HepG2 (cell line): ENCODE measurements around the gene IGIP. TPM values are rescaled to one million over a fixed set of nuclear protein-coding genes. Genes with fewer than 3 reads are reported as not detected.

Experiments used
- HNF4G ChIP-seq, 2 experiments: sonication (generic) in 1 of 2; formaldehyde crosslinking in 1 of 2; IDR thresholded peaks; 2 replicates each; pipeline versions ENCODE4 v1.4.0 to v1.6.1; 2011 to 2020; ENCODE audit warnings: borderline replicate concordance in 2 of 2, low read depth in 2 of 2, mild to moderate bottlenecking in 2 of 2, low read length in 1 of 2, missing genetic modification reagents in 1 of 2, moderate library complexity in 1 of 2
- IRF2 ChIP-seq: IDR thresholded peaks from 2 replicates; pipeline ENCODE4 v1.6.1; 2018; ENCODE audit warnings: missing genetic modification reagents, missing compliant biosample characterization
- MEF2D ChIP-seq: sonication (generic); formaldehyde crosslinking; IDR thresholded peaks from 2 replicates; pipeline ENCODE4 v1.5.1; 2020; ENCODE audit warnings: mild to moderate bottlenecking, missing genetic modification reagents
- NFIB ChIP-seq: sonication (generic); formaldehyde crosslinking; IDR thresholded peaks from 2 replicates; pipeline ENCODE4 v1.9.0; 2021; ENCODE audit warnings: missing genetic modification reagents, mild to moderate bottlenecking, borderline replicate concordance
- NR2F6 ChIP-seq, 2 experiments: IDR thresholded peaks; 2 replicates each; pipeline ENCODE4 v1.6.1; 2016; ENCODE audit warnings: antibody characterized with exemption in 1 of 2, mild to moderate bottlenecking in 1 of 2
- RFX1 ChIP-seq: fragments of 450-650 bp; IDR thresholded peaks from 2 replicates; pipeline ENCODE4 v1.6.1; 2017
- SIN3A ChIP-seq: IDR thresholded peaks from 2 replicates; pipeline ENCODE4 v1.6.1; 2011; ENCODE audit warnings: low read depth, mild to moderate bottlenecking, control low read depth, low read length, borderline replicate concordance
- ZMYM2 ChIP-seq: sonication (generic); formaldehyde crosslinking; IDR thresholded peaks from 2 replicates; pipeline ENCODE4 v1.8.0; 2022; ENCODE audit warnings: mild to moderate bottlenecking, missing genetic modification reagents
- ZNF441 ChIP-seq: sonication (generic); formaldehyde crosslinking; IDR thresholded peaks from 2 replicates; pipeline ENCODE4 v1.7.0; 2021; ENCODE audit warnings: missing genetic modification reagents, borderline replicate concordance
- ZNF781 ChIP-seq: sonication (generic); formaldehyde crosslinking; IDR thresholded peaks from 2 replicates; pipeline ENCODE4 v1.5.1; 2020; ENCODE audit warnings: borderline replicate concordance, mild to moderate bottlenecking, missing genetic modification reagents; ENCODE audit errors: not compliant biosample characterization
- polyA plus RNA-seq, 8 experiments: library from polyadenylated mRNA; depleted of rRNA in 3 of 8; stranded (reverse) in 7 of 8; unstranded in 1 of 8; fragments of >200 nt; fragmentation: Illumina TruSeq in 4 of 8; extraction: Trizol in 4 of 8; gene quantifications; 2 replicates each; pipeline versions ENCODE4 v1.2.1 to v1.2.3, GENCODE V29; 2011 to 2016; ENCODE audit warnings: low read depth in 4 of 8, missing spikeins in 1 of 8, mixed read lengths in 1 of 8; ENCODE audit not compliant: insufficient read depth in 1 of 8
- total RNA-seq, 5 experiments: library from RNA; depleted of rRNA; stranded (reverse); fragments of >200 nt; fragmentation: Illumina TruSeq; extraction: Trizol; gene quantifications; 2 replicates each; pipeline ENCODE4 v1.2.3, GENCODE V29; 2016; ENCODE audit warnings: low read depth in 1 of 5
- TF ChIP-seq, protein P1 (sequence below): sonication (generic); formaldehyde crosslinking; conservative IDR thresholded peaks from 2 replicates; pipeline ENCODE4 v1.5.0; 2020; ENCODE audit warnings: missing genetic modification reagents
- TF ChIP-seq, protein P2 (sequence below): sonication (generic); formaldehyde crosslinking; IDR thresholded peaks from 2 replicates; pipeline ENCODE4 v1.4.0; 2020; ENCODE audit warnings: mild to moderate bottlenecking, missing genetic modification reagents, borderline replicate concordance
- TF ChIP-seq, protein P3 (sequence below): sonication (generic); formaldehyde crosslinking; IDR thresholded peaks from 2 replicates; pipeline ENCODE4 v1.4.0; 2020; ENCODE audit warnings: missing genetic modification reagents
- TF ChIP-seq, protein P4 (sequence below): sonication (generic); formaldehyde crosslinking; IDR thresholded peaks from 2 replicates; pipeline ENCODE4 v1.4.0; 2020; ENCODE audit warnings: missing genetic modification reagents

Gene IGIP
- total and polyA plus RNA-seq, 2 of the 13 experiments (the other 11 are each of a cell fraction or from before 2014, with no cell fraction given): 1.7 to 2.1 TPM

DNA sequence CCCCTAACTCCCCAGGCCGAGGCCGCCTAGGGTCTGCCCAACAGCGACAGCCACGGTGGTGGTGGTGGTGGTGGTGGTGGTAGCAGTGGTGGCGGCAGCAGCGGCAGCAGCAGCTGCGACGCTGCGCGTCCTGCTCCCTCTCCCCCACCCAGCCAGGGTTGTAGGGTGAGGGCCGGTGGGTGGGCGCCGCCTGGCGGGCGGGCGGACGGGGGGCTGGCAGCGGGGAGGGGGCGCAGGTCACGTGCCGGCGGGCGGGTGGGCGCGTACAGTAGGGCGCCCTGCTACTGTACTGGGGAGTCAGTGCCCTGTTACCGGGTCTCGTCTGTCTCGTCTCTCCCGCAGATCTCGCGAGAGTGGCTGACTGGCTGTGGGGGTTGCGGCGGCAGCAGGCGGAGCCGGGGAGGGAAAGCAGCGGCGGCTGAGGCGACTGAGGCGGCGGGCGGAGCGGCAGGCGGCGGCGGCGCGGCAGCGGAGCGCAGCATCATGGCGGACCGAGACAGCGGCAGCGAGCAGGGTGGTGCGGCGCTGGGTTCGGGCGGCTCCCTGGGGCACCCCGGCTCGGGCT lies 12.0 kb upstream of the IGIP start, which contains the start of gene PURA (continued):
- TF ChIP-seq, protein P1, sequence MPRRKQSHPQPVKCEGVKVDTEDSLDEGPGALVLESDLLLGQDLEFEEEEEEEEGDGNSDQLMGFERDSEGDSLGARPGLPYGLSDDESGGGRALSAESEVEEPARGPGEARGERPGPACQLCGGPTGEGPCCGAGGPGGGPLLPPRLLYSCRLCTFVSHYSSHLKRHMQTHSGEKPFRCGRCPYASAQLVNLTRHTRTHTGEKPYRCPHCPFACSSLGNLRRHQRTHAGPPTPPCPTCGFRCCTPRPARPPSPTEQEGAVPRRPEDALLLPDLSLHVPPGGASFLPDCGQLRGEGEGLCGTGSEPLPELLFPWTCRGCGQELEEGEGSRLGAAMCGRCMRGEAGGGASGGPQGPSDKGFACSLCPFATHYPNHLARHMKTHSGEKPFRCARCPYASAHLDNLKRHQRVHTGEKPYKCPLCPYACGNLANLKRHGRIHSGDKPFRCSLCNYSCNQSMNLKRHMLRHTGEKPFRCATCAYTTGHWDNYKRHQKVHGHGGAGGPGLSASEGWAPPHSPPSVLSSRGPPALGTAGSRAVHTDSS (CRISPR knock-in tag): no peak
- TF ChIP-seq, protein P2, sequence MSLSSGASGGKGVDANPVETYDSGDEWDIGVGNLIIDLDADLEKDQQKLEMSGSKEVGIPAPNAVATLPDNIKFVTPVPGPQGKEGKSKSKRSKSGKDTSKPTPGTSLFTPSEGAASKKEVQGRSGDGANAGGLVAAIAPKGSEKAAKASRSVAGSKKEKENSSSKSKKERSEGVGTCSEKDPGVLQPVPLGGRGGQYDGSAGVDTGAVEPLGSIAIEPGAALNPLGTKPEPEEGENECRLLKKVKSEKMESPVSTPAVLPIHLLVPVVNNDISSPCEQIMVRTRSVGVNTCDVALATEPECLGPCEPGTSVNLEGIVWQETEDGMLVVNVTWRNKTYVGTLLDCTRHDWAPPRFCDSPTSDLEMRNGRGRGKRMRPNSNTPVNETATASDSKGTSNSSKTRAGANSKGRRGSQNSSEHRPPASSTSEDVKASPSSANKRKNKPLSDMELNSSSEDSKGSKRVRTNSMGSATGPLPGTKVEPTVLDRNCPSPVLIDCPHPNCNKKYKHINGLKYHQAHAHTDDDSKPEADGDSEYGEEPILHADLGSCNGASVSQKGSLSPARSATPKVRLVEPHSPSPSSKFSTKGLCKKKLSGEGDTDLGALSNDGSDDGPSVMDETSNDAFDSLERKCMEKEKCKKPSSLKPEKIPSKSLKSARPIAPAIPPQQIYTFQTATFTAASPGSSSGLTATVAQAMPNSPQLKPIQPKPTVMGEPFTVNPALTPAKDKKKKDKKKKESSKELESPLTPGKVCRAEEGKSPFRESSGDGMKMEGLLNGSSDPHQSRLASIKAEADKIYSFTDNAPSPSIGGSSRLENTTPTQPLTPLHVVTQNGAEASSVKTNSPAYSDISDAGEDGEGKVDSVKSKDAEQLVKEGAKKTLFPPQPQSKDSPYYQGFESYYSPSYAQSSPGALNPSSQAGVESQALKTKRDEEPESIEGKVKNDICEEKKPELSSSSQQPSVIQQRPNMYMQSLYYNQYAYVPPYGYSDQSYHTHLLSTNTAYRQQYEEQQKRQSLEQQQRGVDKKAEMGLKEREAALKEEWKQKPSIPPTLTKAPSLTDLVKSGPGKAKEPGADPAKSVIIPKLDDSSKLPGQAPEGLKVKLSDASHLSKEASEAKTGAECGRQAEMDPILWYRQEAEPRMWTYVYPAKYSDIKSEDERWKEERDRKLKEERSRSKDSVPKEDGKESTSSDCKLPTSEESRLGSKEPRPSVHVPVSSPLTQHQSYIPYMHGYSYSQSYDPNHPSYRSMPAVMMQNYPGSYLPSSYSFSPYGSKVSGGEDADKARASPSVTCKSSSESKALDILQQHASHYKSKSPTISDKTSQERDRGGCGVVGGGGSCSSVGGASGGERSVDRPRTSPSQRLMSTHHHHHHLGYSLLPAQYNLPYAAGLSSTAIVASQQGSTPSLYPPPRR (CRISPR knock-in tag): no peak
- TF ChIP-seq, protein P3, sequence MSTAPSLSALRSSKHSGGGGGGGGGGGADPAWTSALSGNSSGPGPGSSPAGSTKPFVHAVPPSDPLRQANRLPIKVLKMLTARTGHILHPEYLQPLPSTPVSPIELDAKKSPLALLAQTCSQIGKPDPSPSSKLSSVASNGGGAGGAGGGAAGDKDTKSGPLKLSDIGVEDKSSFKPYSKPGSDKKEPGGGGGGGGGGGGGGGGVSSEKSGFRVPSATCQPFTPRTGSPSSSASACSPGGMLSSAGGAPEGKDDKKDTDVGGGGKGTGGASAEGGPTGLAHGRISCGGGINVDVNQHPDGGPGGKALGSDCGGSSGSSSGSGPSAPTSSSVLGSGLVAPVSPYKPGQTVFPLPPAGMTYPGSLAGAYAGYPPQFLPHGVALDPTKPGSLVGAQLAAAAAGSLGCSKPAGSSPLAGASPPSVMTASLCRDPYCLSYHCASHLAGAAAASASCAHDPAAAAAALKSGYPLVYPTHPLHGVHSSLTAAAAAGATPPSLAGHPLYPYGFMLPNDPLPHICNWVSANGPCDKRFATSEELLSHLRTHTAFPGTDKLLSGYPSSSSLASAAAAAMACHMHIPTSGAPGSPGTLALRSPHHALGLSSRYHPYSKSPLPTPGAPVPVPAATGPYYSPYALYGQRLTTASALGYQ (CRISPR knock-in tag): no peak
- TF ChIP-seq NR2F6 (IDR thresholded peaks at IDR 0.05) (no peak), NR2F6 (CRISPR knock-in tag; IDR thresholded peaks at IDR 0.05) (0 out of 2 replicates have a peak, but pooled peaks have one; percentile 10), SIN3A (peak; percentile 84; the same call in 1 of the 2 replicates), ZNF781 (CRISPR knock-in tag) (no peak), NFIB (no peak), HNF4G (IDR thresholded peaks at IDR 0.05; ENCODE audit: borderline replicate concordance, low read depth, low read length) (no peak), HNF4G (CRISPR knock-in tag; IDR thresholded peaks at IDR 0.05; ENCODE audit: borderline replicate concordance, low read depth) (no peak), RFX1 (no peak), MEF2D (peak; percentile 11; the same call in 1 of the 2 replicates), ZNF441 (CRISPR knock-in tag) (peak; percentile 31; the same call in 1 of the 2 replicates), IRF2 (CRISPR knock-in tag) (peak; percentile 8; the same call in 1 of the 2 replicates), ZMYM2 (CRISPR knock-in tag) (no peak)
- TF ChIP-seq, protein P4, sequence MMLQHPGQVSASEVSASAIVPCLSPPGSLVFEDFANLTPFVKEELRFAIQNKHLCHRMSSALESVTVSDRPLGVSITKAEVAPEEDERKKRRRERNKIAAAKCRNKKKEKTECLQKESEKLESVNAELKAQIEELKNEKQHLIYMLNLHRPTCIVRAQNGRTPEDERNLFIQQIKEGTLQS: peak; percentile 29; the same call in 1 of the 2 replicates
